HL-60 (cell line): ENCODE measurements around the gene SARNP.
A peak's percentile ranks its signal among the peaks of the same experiment; 100 is the strongest.

Experiments used
- DNase-seq, 2 experiments: peaks; one replicate each; pipeline ENCODE4 v3.0.0-alpha.2; 2010 to 2020; ENCODE audit warnings: low read depth in 1 of 2, low spot score in 1 of 2
- H3K27ac ChIP-seq: fragments of 250-450 bp; sonication (Bioruptor Pico); replicated peaks from 2 replicates; pipeline ENCODE4 v1.5.1; 2020; ENCODE audit warnings: mild to moderate bottlenecking, moderate library complexity
- H3K27me3 ChIP-seq: fragments of 250-450 bp; sonication (Bioruptor Pico); 2 replicates; pipeline ENCODE4 v1.5.1; 2021; ENCODE audit warnings: mild to moderate bottlenecking, moderate library complexity; ENCODE audit not compliant: insufficient read depth, poor library complexity, severe bottlenecking
- H3K4me3 ChIP-seq: replicated peaks from 2 replicates; pipeline ENCODE4 v1.5.1; 2011; ENCODE audit warnings: mild to moderate bottlenecking, control low read depth, low read length; ENCODE audit not compliant: insufficient read depth
- GABPA ChIP-seq: IDR thresholded peaks from 2 replicates; pipeline ENCODE4 v1.6.1; 2012; ENCODE audit warnings: low read depth
- POLR2AphosphoS5 ChIP-seq: IDR thresholded peaks from 2 replicates; pipeline ENCODE4 v1.6.1; 2012; ENCODE audit warnings: low read depth
- SPI1 ChIP-seq: IDR thresholded peaks from 2 replicates; pipeline ENCODE4 v1.6.1; 2012; ENCODE audit warnings: low read depth, mild to moderate bottlenecking, borderline replicate concordance
- TF ChIP-seq, protein P1 (sequence below): IDR thresholded peaks from 2 replicates; pipeline ENCODE4 v1.6.1; 2012; ENCODE audit warnings: low read depth; ENCODE audit not compliant: insufficient replicate concordance
- TF ChIP-seq, protein P2 (sequence below): IDR thresholded peaks from one replicate; pipeline ENCODE4 v1.5.1; 2011; ENCODE audit warnings: low read length, control low read depth, inconsistent platforms; ENCODE audit not compliant: insufficient read depth

Gene SARNP

DNA sequence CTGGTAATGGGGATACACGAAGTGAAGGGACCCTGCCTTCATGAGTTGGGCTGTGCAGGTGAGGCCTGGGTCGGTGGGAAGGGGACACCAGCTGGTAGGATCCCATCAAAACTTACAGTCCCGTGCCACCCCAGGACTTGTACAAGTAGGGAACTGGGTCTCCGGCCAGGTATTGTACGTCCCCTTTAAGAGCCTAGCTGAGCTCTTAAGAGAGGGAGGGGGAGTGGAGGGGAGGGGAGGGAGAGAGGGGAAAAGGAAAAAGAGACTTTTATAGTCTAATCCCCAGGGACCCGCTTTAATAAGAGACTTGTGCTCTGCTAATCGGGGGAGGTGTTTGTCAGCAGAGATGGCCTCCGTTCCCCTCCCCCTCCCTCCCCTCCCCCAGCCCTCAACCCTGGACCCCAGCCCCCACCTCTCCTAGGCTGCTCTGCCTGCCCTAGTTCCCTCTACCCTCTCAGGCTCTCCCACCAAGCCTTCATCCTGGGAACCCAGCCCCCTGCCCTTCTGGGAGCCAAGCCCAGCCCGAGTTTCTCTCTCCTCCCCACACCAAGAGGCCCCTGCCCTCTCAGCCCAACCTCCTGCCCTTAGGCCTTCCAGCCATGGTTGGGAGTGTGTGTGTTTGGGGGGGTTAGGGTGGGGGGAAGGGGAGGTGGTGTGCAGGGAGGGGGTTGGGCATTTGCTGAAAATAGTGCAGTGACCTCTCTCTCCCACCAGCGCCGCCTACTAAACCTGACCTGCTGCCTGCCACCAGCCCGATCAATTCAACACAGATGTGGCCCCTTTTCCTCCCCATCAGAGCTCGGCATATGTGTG, 72.0 kb downstream of the SARNP start:
- Histone ChIP-seq H3K27me3 (peaks cover 6% of the 10 kb centered on the region), H3K27ac (no peak overlapping the region), H3K4me3 (no peak overlapping the region)
- TF ChIP-seq, protein P1, sequence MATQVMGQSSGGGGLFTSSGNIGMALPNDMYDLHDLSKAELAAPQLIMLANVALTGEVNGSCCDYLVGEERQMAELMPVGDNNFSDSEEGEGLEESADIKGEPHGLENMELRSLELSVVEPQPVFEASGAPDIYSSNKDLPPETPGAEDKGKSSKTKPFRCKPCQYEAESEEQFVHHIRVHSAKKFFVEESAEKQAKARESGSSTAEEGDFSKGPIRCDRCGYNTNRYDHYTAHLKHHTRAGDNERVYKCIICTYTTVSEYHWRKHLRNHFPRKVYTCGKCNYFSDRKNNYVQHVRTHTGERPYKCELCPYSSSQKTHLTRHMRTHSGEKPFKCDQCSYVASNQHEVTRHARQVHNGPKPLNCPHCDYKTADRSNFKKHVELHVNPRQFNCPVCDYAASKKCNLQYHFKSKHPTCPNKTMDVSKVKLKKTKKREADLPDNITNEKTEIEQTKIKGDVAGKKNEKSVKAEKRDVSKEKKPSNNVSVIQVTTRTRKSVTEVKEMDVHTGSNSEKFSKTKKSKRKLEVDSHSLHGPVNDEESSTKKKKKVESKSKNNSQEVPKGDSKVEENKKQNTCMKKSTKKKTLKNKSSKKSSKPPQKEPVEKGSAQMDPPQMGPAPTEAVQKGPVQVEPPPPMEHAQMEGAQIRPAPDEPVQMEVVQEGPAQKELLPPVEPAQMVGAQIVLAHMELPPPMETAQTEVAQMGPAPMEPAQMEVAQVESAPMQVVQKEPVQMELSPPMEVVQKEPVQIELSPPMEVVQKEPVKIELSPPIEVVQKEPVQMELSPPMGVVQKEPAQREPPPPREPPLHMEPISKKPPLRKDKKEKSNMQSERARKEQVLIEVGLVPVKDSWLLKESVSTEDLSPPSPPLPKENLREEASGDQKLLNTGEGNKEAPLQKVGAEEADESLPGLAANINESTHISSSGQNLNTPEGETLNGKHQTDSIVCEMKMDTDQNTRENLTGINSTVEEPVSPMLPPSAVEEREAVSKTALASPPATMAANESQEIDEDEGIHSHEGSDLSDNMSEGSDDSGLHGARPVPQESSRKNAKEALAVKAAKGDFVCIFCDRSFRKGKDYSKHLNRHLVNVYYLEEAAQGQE = no peak
- no peak for TF ChIP-seq SPI1
- TF ChIP-seq, protein P2, sequence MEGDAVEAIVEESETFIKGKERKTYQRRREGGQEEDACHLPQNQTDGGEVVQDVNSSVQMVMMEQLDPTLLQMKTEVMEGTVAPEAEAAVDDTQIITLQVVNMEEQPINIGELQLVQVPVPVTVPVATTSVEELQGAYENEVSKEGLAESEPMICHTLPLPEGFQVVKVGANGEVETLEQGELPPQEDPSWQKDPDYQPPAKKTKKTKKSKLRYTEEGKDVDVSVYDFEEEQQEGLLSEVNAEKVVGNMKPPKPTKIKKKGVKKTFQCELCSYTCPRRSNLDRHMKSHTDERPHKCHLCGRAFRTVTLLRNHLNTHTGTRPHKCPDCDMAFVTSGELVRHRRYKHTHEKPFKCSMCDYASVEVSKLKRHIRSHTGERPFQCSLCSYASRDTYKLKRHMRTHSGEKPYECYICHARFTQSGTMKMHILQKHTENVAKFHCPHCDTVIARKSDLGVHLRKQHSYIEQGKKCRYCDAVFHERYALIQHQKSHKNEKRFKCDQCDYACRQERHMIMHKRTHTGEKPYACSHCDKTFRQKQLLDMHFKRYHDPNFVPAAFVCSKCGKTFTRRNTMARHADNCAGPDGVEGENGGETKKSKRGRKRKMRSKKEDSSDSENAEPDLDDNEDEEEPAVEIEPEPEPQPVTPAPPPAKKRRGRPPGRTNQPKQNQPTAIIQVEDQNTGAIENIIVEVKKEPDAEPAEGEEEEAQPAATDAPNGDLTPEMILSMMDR = no peak
- TF ChIP-seq POLR2AphosphoS5 = no peak
- no peak for TF ChIP-seq GABPA
- no peak for DNase-seq

- Histone ChIP-seq H3K27ac (no peak overlapping the region), H3K27me3 (peaks cover 6% of the 10 kb centered on the region), H3K4me3 (peak overlapping the region; percentile 72)
- no peak for DNase-seq
- no peak for TF ChIP-seq POLR2AphosphoS5
- TF ChIP-seq SPI1 = no peak
- no peak for TF ChIP-seq GABPA
- TF ChIP-seq, protein P1 = no peak
- TF ChIP-seq, protein P2 = no peak
Measured at GRCh38 chr12:55744340-55745030, 73.0 kb downstream of the SARNP start.

- DNase-seq = peak; percentile 59 to 72
Measured at GRCh38 chr12:55743406-55744339, 73.9 kb downstream of the SARNP start.

More at GRCh38 chr12:55743406-55744339, 73.9 kb downstream of the SARNP start:
- Histone ChIP-seq H3K27me3 (peaks cover 6% of the 10 kb centered on the region), H3K4me3 (peak overlapping the region; percentile 72), H3K27ac (peak overlapping the region; percentile 30; the same call in 1 of the 2 replicates)
- no peak for TF ChIP-seq SPI1
